MM.1S (cell line): ENCODE data around the gene TRIM71.

Experiments used
- DNase-seq: peaks from one replicate; pipeline ENCODE4 v3.0.0-alpha.2; 2015
- H2AFZ ChIP-seq: fragments of 300-600 bp; sonication (generic); 2 replicates; pipeline ENCODE4 v1.6.0; 2016; ENCODE audit warnings: antibody characterized with exemption, low read length
- H3F3A ChIP-seq: fragments of 300-600 bp; sonication (generic); 2 replicates; pipeline ENCODE4 v1.6.1; 2016; ENCODE audit warnings: mild to moderate bottlenecking, antibody characterized with exemption, low read length, moderate library complexity, mixed read lengths; ENCODE audit not compliant: insufficient read depth
- H3K27ac ChIP-seq: fragments of 300-600 bp; sonication (generic); 2 replicates; pipeline ENCODE4 v1.5.1; 2016; ENCODE audit warnings: mild to moderate bottlenecking, low read length
- H3K27me3 ChIP-seq: fragments of 300-600 bp; sonication (generic); replicated peaks from 2 replicates; pipeline ENCODE4 v1.6.0; 2016; ENCODE audit warnings: low read length; ENCODE audit not compliant: insufficient read depth
- H3K36me3 ChIP-seq: fragments of 300-600 bp; sonication (generic); replicated peaks from 2 replicates; pipeline ENCODE4 v1.6.1; 2016; ENCODE audit warnings: mild to moderate bottlenecking, low read length, mixed read lengths; ENCODE audit not compliant: insufficient read depth
- H3K4me1 ChIP-seq: fragments of 300-600 bp; sonication (generic); 2 replicates; pipeline ENCODE4 v1.6.1; 2016; ENCODE audit warnings: low read length, mixed read lengths
- H3K4me2 ChIP-seq: fragments of 300-600 bp; sonication (generic); 2 replicates; pipeline ENCODE4 v1.6.0; 2016; ENCODE audit warnings: low read depth, low read length
- H3K4me3 ChIP-seq: fragments of 300-600 bp; sonication (generic); 2 replicates; pipeline ENCODE4 v1.5.1; 2016; ENCODE audit warnings: low read length, mixed read lengths
- H3K79me2 ChIP-seq: fragments of 300-600 bp; sonication (generic); 2 replicates; pipeline ENCODE4 v1.6.1; 2016; ENCODE audit warnings: mixed run types, low read length, mixed read lengths
- H3K9ac ChIP-seq: fragments of 300-600 bp; sonication (generic); 2 replicates; pipeline ENCODE4 v1.6.1; 2016; ENCODE audit warnings: low read length, mixed read lengths
- H3K9me2 ChIP-seq: fragments of 300-600 bp; sonication (generic); replicated peaks from 2 replicates; pipeline ENCODE4 v1.6.1; 2016; ENCODE audit warnings: mild to moderate bottlenecking, low read length, mixed read lengths; ENCODE audit not compliant: insufficient read depth
- H3K9me3 ChIP-seq: fragments of 300-600 bp; sonication (generic); replicated peaks from 2 replicates; pipeline ENCODE4 v1.6.1; 2016; ENCODE audit warnings: mild to moderate bottlenecking, low read length, mixed read lengths; ENCODE audit not compliant: insufficient read depth
- H4K20me1 ChIP-seq: fragments of 300-600 bp; sonication (generic); 2 replicates; pipeline ENCODE4 v1.6.1; 2016; ENCODE audit warnings: mild to moderate bottlenecking, low read length, moderate library complexity, mixed read lengths; ENCODE audit not compliant: insufficient read depth
- CTCF ChIP-seq: fragments of 300-600 bp; sonication (generic); IDR thresholded peaks from 2 replicates; pipeline ENCODE4 v1.5.1; 2016; ENCODE audit warnings: antibody characterized with exemption, low read length, mixed read lengths
- EZH2 ChIP-seq: fragments of 300-600 bp; sonication (generic); optimal IDR thresholded peaks from 2 replicates; pipeline ENCODE3; 2017; ENCODE audit warnings: low read depth, mild to moderate bottlenecking, antibody characterized with exemption, low read length, mixed read lengths
- EZH2phosphoT487 ChIP-seq: fragments of 300-600 bp; sonication (generic); IDR thresholded peaks from 2 replicates; pipeline ENCODE4 v1.6.1; 2018; ENCODE audit warnings: antibody characterized with exemption, low read length

The TRIM71 gene

GRCh38 chr3:32885283-32885901 is 67.6 kb downstream of the TRIM71 start:
- H3K36me3 ChIP-seq: no peaks in the 10 kb centered on the region
- no peak overlapping the region for H3K4me2 ChIP-seq
- H3K9me2 ChIP-seq: no peaks in the 10 kb centered on the region
- peaks cover 48% of the 10 kb centered on the region for H3K4me1 ChIP-seq
- no peaks in the 10 kb centered on the region for H3K27me3 ChIP-seq
- peaks cover 28% of the 10 kb centered on the region for H3F3A ChIP-seq
- H3K79me2 ChIP-seq: no peaks in the 10 kb centered on the region
- no peak for DNase-seq
- H3K9me3 ChIP-seq: no peaks in the 10 kb centered on the region
- H3K4me3 ChIP-seq: no peak overlapping the region
- TF ChIP-seq EZH2phosphoT487 (no peak), CTCF (no peak), EZH2 (no peak)
- H3K27ac ChIP-seq: no peak overlapping the region
- no peak overlapping the region for H2AFZ ChIP-seq
- H3K9ac ChIP-seq: no peak overlapping the region
- H4K20me1 ChIP-seq: no peaks in the 10 kb centered on the region

GRCh38 chr3:32886296-32886695 is 68.5 kb downstream of the TRIM71 start:
- H3K27me3 ChIP-seq: no peaks in the 10 kb centered on the region
- no peak overlapping the region for H3K4me3 ChIP-seq
- H3K9ac ChIP-seq: no peak overlapping the region
- peaks cover 48% of the 10 kb centered on the region for H3K4me1 ChIP-seq
- no peak overlapping the region for H3K4me2 ChIP-seq
- H3K79me2 ChIP-seq: no peaks in the 10 kb centered on the region
- H2AFZ ChIP-seq: no peak overlapping the region
- no peaks in the 10 kb centered on the region for H3K9me2 ChIP-seq
- peaks cover 28% of the 10 kb centered on the region for H3F3A ChIP-seq
- TF ChIP-seq EZH2phosphoT487 (no peak), EZH2 (no peak), CTCF (no peak)
- H3K9me3 ChIP-seq: no peaks in the 10 kb centered on the region
- no peaks in the 10 kb centered on the region for H4K20me1 ChIP-seq
- H3K27ac ChIP-seq: no peak overlapping the region
- no peak for DNase-seq
- H3K36me3 ChIP-seq: no peaks in the 10 kb centered on the region

- Histone ChIP-seq H2AFZ (no peak overlapping the region), H3K27ac (no peak overlapping the region), H3K9ac (no peak overlapping the region), H3F3A (peaks cover 28% of the 10 kb centered on the region), H3K9me2 (no peaks in the 10 kb centered on the region), H3K9me3 (no peaks in the 10 kb centered on the region), H3K4me1 (peaks cover 48% of the 10 kb centered on the region), H3K4me2 (no peak overlapping the region), H4K20me1 (no peaks in the 10 kb centered on the region), H3K79me2 (no peaks in the 10 kb centered on the region), H3K36me3 (no peaks in the 10 kb centered on the region), H3K27me3 (no peaks in the 10 kb centered on the region), H3K4me3 (no peak overlapping the region)
- TF ChIP-seq EZH2 (no peak), CTCF (no peak), EZH2phosphoT487 (no peak)
- peak; percentile 23 for DNase-seq
Observed at GRCh38 chr3:32886911-32887310, 69.1 kb downstream of the TRIM71 start.
